ENCODE results near the gene SLC16A12.

GRCh38 chr10:89535171-89536012 is at the start of gene SLC16A12:
- TF ChIP-seq CTCF (IDR thresholded peaks at IDR 0.05; ENCODE audit: low read length): no peak
- TF ChIP-seq EZH2 (IDR thresholded peaks at IDR 0.05; ENCODE audit: borderline replicate concordance, low read length): no peak

Data from OCI-LY1 (cell line).